K562 treated with DMSO at 1 percent for 24 hours (cell line): ENCODE measurements around the gene SOHLH1. TPM values are rescaled to one million over a fixed set of nuclear protein-coding genes. Genes with fewer than 3 reads are reported as not detected.

Experiments
- total RNA-seq: library from RNA; unstranded; fragments of 300-600 nt; gene quantifications from 2 replicates; pipeline ENCODE4 v1.2.3, GENCODE V29; 2022; ENCODE audit warnings: low read depth; ENCODE audit not compliant: insufficient read depth

SOHLH1 gene
- total RNA-seq: 0.81 TPM in 1 of 2 replicates, not detected in the other

GRCh38 chr9:135699440-135699839, at the start of gene SOHLH1:
TSS of gene SOHLH1 (minus strand) at chr9:135699481. CDS start at chr9:135699467, 14 bp downstream.

GRCh38 chr9:135701959-135702721, 2.9 kb upstream of the SOHLH1 start, which contains the start of gene KCNT1:
TSS of gene KCNT1 (plus strand) at chr9:135702185. CDS start at chr9:135702259, 74 bp downstream.

GRCh38 chr9:135662758-135663450, 36.4 kb downstream of the SOHLH1 start, which contains the start of gene LCN9:
TSS of gene LCN9 (plus strand) at chr9:135663309. CDS start at chr9:135663322, 13 bp downstream.

Other genes starting within 250 kb of the SOHLH1 start
- 23.7 and 28.9 TPM in 2 replicates for gene PPP1R26, start 219.7 kb downstream of the SOHLH1 start, total RNA-seq
- gene MRPS2, start 198.8 kb downstream of the SOHLH1 start, total RNA-seq: 89.3 and 97.1 TPM in 2 replicates
- gene LCN1, start 178.0 kb downstream of the SOHLH1 start, total RNA-seq: not detected in 2 replicates
- not detected in 2 replicates for gene OBP2A, start 153.4 kb downstream of the SOHLH1 start, total RNA-seq
- 1.4 and 2.1 TPM in 2 replicates for gene PAEP, start 137.7 kb downstream of the SOHLH1 start, total RNA-seq
- gene GLT6D1, start 59.9 kb downstream of the SOHLH1 start, total RNA-seq: not detected in 2 replicates
- not detected in 2 replicates for gene LCN9, start 36.2 kb downstream of the SOHLH1 start, total RNA-seq
- gene KCNT1, start 2.7 kb upstream of the SOHLH1 start, total RNA-seq: not detected in 2 replicates
- 15.5 and 23.5 TPM in 2 replicates for gene CAMSAP1, start 208.1 kb upstream of the SOHLH1 start, total RNA-seq